ENCODE results near the gene FAM117A.

DNA sequence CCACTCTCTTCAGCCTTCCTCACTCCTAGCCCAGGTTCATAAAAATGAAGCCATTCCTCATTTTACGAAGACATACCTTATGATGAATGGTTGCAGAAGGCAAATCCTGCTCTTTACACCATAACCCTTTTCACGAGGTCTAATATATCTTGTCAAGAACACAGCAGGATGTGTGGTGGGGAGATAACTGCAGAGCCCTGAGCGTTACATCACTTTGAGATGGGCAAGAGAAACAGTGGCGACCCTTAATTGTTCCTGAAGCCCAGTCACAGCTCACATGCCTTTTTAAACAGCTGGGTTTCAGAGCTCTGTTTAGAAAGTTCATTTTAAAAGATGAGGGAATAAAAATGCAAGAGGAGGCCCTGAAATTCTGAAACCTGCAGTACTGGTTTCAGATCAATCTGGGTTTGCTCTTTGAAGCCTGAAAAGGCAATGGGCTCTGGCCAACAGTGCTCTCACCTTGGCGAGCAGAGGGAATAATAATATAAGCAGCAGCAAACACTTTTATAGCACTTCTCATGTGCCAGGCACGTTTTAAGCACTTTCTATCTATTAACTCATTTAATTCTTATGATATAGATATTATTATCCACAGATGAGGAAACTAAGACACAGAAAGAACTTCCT, 2.9 kb downstream of the FAM117A start:
- TF ChIP-seq, protein P1, sequence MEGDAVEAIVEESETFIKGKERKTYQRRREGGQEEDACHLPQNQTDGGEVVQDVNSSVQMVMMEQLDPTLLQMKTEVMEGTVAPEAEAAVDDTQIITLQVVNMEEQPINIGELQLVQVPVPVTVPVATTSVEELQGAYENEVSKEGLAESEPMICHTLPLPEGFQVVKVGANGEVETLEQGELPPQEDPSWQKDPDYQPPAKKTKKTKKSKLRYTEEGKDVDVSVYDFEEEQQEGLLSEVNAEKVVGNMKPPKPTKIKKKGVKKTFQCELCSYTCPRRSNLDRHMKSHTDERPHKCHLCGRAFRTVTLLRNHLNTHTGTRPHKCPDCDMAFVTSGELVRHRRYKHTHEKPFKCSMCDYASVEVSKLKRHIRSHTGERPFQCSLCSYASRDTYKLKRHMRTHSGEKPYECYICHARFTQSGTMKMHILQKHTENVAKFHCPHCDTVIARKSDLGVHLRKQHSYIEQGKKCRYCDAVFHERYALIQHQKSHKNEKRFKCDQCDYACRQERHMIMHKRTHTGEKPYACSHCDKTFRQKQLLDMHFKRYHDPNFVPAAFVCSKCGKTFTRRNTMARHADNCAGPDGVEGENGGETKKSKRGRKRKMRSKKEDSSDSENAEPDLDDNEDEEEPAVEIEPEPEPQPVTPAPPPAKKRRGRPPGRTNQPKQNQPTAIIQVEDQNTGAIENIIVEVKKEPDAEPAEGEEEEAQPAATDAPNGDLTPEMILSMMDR (IDR thresholded peaks at IDR 0.05), result no peak
- no peak for TF ChIP-seq EZH2phosphoT487 (IDR thresholded peaks at IDR 0.05)
- TF ChIP-seq EZH2 (IDR thresholded peaks at IDR 0.05), result no peak
